Lung (tissue), 12 donors: ENCODE measurements around the gene EPS8L2. TPM values are rescaled to one million over a fixed set of nuclear protein-coding genes. Genes with fewer than 3 reads are reported as not detected.

Source experiments
- ATAC-seq: fragments of 200-7000 bp; cut with Tn5 transposase; one replicate; pipeline ENCODE4 v1.9.1; 2020; ENCODE audit warnings: moderate number of reproducible peaks; ENCODE audit not compliant: insufficient read depth, low FRiP score
- DNase-seq, 3 donors: peaks; one replicate each; pipeline ENCODE4 v3.0.0-alpha.2; 2013 to 2017
- H3K27ac ChIP-seq, 2 donors: one replicate each; pipeline ENCODE4 v1.5.1; 2013; ENCODE audit warnings: mild to moderate bottlenecking in 2 of 2, moderate library complexity in 2 of 2, control low read depth in 1 of 2, inconsistent platforms in 1 of 2, low read depth in 1 of 2, low read length in 1 of 2
- H3K27me3 ChIP-seq, 3 donors: one replicate each; pipeline ENCODE4 v1.5.1; 2013; ENCODE audit warnings: low read length in 2 of 3; ENCODE audit not compliant: control insufficient read depth in 3 of 3, insufficient read depth in 3 of 3
- H3K36me3 ChIP-seq, 4 donors: one replicate each; pipeline ENCODE4 v1.5.1; 2013; ENCODE audit warnings: low read length in 4 of 4, mild to moderate bottlenecking in 1 of 4, moderate library complexity in 1 of 4; ENCODE audit not compliant: control insufficient read depth in 4 of 4, insufficient read depth in 4 of 4
- H3K4me1 ChIP-seq, 5 donors: one replicate each; pipeline ENCODE4 v1.5.1; 2013; ENCODE audit warnings: low read length in 5 of 5, mild to moderate bottlenecking in 2 of 5, moderate library complexity in 1 of 5; ENCODE audit not compliant: control insufficient read depth in 5 of 5, insufficient read depth in 5 of 5
- H3K4me3 ChIP-seq: one replicate; pipeline ENCODE4 v1.5.1; 2013; ENCODE audit warnings: mild to moderate bottlenecking, control low read depth, moderate library complexity
- H3K9ac ChIP-seq, 2 donors: one replicate each; pipeline ENCODE4 v1.5.1; 2013; ENCODE audit warnings: low read length in 2 of 2, control low read depth in 1 of 2; ENCODE audit not compliant: insufficient read depth in 1 of 2
- H3K9me3 ChIP-seq, 4 donors: one replicate each; pipeline ENCODE4 v1.5.1; 2013; ENCODE audit warnings: low read length in 3 of 4, mild to moderate bottlenecking in 1 of 4, moderate library complexity in 1 of 4; ENCODE audit not compliant: control insufficient read depth in 4 of 4, insufficient read depth in 3 of 4
- WGBS, 2 donors: extraction: QIAGEN DNeasy Blood & Tissue Kit; methylation state at CpG; one replicate each; pipeline ENCODE4 v1.1.7; 2013; 5-methylcytosine and 5-hydroxymethylcytosine counted together
- polyA plus RNA-seq, 2 donors: library from polyadenylated mRNA; stranded (reverse); fragments of 200-250 nt; gene quantifications; one replicate each; pipeline ENCODE4 v1.2.1, GENCODE V29; 2013
- total RNA-seq, 2 donors: library from RNA; depleted of rRNA in 1 of 2; stranded (reverse); fragments of >200 nt in 1 of 2; gene quantifications; one replicate each; pipeline ENCODE4 v1.2.1, GENCODE V29; 2014 to 2021
- TF ChIP-seq, protein P1 (sequence below): IDR thresholded peaks from 2 replicates; pipeline ENCODE4 v1.5.1; 2012; ENCODE audit warnings: mild to moderate bottlenecking; ENCODE audit errors: control extremely low read depth, extremely low read depth
- donor health status: control.
- donor health status: control.
- donor health status: Bipolar disorder and iron deficiency.
- donor health status: healthy.
- donor health status: DM: yes; HTN: yes; CAD: no.

The EPS8L2 gene
- total and polyA plus RNA-seq, 4 donors: 35.6 to 166 (median 103) TPM

DNA sequence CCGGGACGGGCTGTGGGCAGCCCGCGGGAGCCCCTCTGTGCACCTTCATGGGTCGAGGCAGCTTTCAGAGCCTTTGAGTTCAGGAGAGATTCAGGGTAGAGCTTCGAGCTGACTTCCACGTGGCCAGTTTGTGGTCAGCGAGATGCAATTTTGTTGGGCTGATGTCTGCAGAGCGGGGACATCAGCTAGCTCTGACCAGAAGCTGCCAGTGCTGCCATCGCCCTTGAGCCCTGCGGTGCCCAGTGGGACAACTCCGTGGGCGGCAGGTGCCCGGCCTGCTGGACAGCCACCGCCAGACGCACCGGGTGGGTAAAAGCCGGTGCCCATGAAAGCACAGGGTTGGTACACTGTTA, 42.0 kb downstream of the EPS8L2 start:
- Histone ChIP-seq H3K4me3 (peak overlapping the region; percentile 99), H3K27ac (peak overlapping the region in 1 of 2 donors; percentile 93), H3K27me3 (no peaks in the 10 kb centered on the region), H3K36me3 (peaks cover 0 to 4% (median 2%) of the 10 kb centered on the region in 4 donors), H3K4me1 (peaks cover 0 to 17% (median 6%) of the 10 kb centered on the region in 5 donors), H3K9ac (peak overlapping the region; percentile 30 to 37), H3K9me3 (no peaks in the 10 kb centered on the region)
- WGBS, 2 donors: 0 to 4% methylated on average over 18 of the region's 18 CpGs
- DNase-seq (no peak), ATAC-seq (peak; percentile 15)
- TF ChIP-seq, protein P1, sequence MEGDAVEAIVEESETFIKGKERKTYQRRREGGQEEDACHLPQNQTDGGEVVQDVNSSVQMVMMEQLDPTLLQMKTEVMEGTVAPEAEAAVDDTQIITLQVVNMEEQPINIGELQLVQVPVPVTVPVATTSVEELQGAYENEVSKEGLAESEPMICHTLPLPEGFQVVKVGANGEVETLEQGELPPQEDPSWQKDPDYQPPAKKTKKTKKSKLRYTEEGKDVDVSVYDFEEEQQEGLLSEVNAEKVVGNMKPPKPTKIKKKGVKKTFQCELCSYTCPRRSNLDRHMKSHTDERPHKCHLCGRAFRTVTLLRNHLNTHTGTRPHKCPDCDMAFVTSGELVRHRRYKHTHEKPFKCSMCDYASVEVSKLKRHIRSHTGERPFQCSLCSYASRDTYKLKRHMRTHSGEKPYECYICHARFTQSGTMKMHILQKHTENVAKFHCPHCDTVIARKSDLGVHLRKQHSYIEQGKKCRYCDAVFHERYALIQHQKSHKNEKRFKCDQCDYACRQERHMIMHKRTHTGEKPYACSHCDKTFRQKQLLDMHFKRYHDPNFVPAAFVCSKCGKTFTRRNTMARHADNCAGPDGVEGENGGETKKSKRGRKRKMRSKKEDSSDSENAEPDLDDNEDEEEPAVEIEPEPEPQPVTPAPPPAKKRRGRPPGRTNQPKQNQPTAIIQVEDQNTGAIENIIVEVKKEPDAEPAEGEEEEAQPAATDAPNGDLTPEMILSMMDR: no peak

DNA sequence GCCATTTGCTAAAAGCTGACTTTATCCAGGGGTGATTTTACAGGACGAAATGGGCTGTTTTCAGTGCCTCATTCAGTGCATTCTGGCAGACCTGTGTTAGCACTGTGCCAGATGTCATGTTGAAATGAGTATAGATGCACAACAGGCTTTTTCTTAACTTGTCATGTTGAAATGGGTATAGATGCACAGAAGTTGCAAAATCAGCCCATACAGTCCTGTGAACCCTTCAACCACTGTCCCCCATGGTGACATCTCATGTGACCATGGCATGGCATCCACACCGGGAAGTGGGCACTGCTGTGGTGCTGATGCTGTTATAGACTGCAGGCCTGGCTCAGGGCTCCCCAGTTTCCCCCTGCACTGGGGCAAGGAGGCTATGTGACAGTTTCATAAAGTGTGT, 43.7 kb downstream of the EPS8L2 start:
- no peaks in the 10 kb centered on the region for H3K27me3 ChIP-seq
- DNase-seq (no peak), ATAC-seq (no peak)
- H3K4me1 ChIP-seq: peaks cover 0 to 17% (median 6%) of the 10 kb centered on the region in 5 donors
- 28 to 66% methylated on average over 2 of the region's 2 CpGs for WGBS, 2 donors
- no peak overlapping the region for H3K9ac ChIP-seq
- H3K36me3 ChIP-seq: peaks cover 0 to 5% (median 2%) of the 10 kb centered on the region in 4 donors
- TF ChIP-seq, protein P1: no peak
- H3K4me3 ChIP-seq: no peak overlapping the region
- no peaks in the 10 kb centered on the region for H3K9me3 ChIP-seq
- H3K27ac ChIP-seq: peak overlapping the region in 1 of 2 donors; percentile 24

DNA sequence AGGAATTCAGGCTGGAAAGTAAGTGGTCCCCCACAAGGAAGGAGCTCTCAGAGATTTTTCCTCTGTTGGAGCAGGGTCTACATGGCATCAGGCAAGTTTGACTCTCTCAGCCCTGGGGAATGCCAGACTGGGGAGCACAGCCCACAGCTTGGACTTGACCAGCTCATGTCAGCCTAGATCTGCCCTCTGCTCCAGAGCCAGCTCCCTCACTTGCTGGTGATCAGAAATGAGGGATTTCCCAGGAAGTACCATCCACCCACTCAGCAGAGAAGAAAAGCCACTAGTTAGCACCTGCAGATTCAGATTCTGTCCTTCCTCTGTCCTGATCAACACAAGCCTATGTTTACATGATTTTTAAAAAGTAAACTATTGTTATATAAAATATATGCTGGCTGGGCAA, 54.2 kb downstream of the EPS8L2 start:
- Histone ChIP-seq H3K4me1 (no peaks in the 10 kb centered on the region), H3K9ac (no peak overlapping the region), H3K4me3 (no peak overlapping the region), H3K36me3 (peaks cover 24 to 63% (median 50%) of the 10 kb centered on the region in 4 donors), H3K9me3 (no peaks in the 10 kb centered on the region), H3K27ac (no peak overlapping the region), H3K27me3 (no peaks in the 10 kb centered on the region)
- TF ChIP-seq, protein P1: no peak
- DNase-seq (no peak), ATAC-seq (no peak)

DNA sequence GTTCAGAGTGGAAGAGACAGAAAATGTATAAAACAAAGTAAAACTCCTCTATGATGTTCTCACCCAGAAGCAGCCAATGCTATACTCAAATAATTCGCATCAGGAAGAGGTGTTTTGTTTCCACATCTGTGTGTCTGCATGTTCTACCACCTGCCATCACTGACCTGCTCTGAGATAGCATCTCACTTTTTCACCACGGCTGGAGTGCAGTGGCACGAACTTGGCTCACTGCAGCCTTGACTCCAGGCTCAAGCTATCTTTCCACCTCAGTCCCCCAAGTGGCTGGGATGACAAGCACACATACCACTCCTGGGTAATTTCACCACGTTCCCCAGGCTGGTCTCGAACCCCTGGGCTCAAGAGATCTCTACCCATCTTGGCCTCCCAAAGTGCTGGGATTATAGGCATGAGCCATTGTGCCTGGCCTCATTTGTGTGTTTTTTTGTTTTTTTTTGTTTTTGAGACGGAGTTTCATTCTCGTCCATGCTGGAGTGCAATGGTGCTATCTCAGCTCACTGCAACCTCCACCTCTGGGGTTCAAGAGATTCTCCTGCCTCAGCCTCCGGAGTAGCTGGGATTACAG, 55.6 kb downstream of the EPS8L2 start:
- no peaks in the 10 kb centered on the region for H3K9me3 ChIP-seq
- no peaks in the 10 kb centered on the region for H3K27me3 ChIP-seq
- TF ChIP-seq, protein P1: no peak
- H3K9ac ChIP-seq: no peak overlapping the region
- no peak for ATAC-seq
- H3K27ac ChIP-seq: no peak overlapping the region
- 93 to 94% methylated on average over 8 of the region's 8 CpGs for WGBS, 2 donors
- DNase-seq: no peak
- H3K4me3 ChIP-seq: no peak overlapping the region
- no peaks in the 10 kb centered on the region for H3K4me1 ChIP-seq
- peaks cover 21 to 66% (median 44%) of the 10 kb centered on the region in 4 donors for H3K36me3 ChIP-seq
